Endothelial cell (in vitro differentiated cells): ENCODE results near the gene RNF167. TPM values are rescaled to one million over a fixed set of nuclear protein-coding genes. Genes with fewer than 3 reads are reported as not detected.

Source experiments
- DNase-seq: peaks from one replicate; pipeline ENCODE4 v3.0.0; 2021; ENCODE audit warnings: low spot score
- H3K27ac Mint-ChIP-seq: one replicate; pipeline ENCODE4 v1.8.0; 2021; ENCODE audit warnings: mixed read lengths, inconsistent platforms; ENCODE audit not compliant: unreplicated experiment
- H3K27me3 Mint-ChIP-seq: one replicate; pipeline ENCODE4 v1.8.0; 2021; ENCODE audit warnings: mild to moderate bottlenecking, moderate library complexity, mixed read lengths, inconsistent platforms; ENCODE audit not compliant: unreplicated experiment
- H3K36me3 Mint-ChIP-seq: one replicate; pipeline ENCODE4 v1.8.0; 2021; ENCODE audit warnings: mild to moderate bottlenecking, low read depth, mixed read lengths, inconsistent platforms; ENCODE audit not compliant: unreplicated experiment
- H3K4me1 Mint-ChIP-seq: one replicate; pipeline ENCODE4 v1.8.0; 2021; ENCODE audit warnings: mild to moderate bottlenecking, mixed read lengths, inconsistent platforms; ENCODE audit not compliant: unreplicated experiment
- H3K4me3 Mint-ChIP-seq: one replicate; pipeline ENCODE4 v1.8.0; 2021; ENCODE audit warnings: mild to moderate bottlenecking, mixed read lengths, inconsistent platforms; ENCODE audit not compliant: unreplicated experiment
- H3K9me3 Mint-ChIP-seq: one replicate; pipeline ENCODE4 v1.8.0; 2021; ENCODE audit warnings: mixed read lengths, inconsistent platforms; ENCODE audit not compliant: unreplicated experiment
- CTCF ChIP-seq: fragments of 200-600 bp; sonication (generic); IDR thresholded peaks from one replicate; pipeline ENCODE4 v1.5.0; 2021; ENCODE audit warnings: antibody characterized with exemption; ENCODE audit not compliant: unreplicated experiment
- total RNA-seq: library from RNA; stranded (reverse); fragmentation: NEBNext Ultra II Directional; extraction: Animal tissue kit (Norgen Biotek cat#: 25700); gene quantifications from one replicate; pipeline ENCODE4 v1.2.1, GENCODE V29; 2021; ENCODE audit not compliant: unreplicated experiment

RNF167 gene
- total RNA-seq, 1 donor from 2014 or later = 92.3 TPM

- Mint-ChIP-seq H3K27ac (peak overlapping the region; percentile 94), H3K36me3 (peaks cover 26% of the 10 kb centered on the region), H3K4me3 (peak overlapping the region; percentile 96), H3K27me3 (peaks cover 28% of the 10 kb centered on the region), H3K4me1 (peaks cover 36% of the 10 kb centered on the region), H3K9me3 (no peaks in the 10 kb centered on the region)
- DNase-seq = peak; percentile 54
- TF ChIP-seq CTCF = no peak
These were observed 7.5 kb downstream of the RNF167 start for GRCh38 chr17:4947411-4948165.

- peaks cover 40% of the 10 kb centered on the region for H3K4me1 Mint-ChIP-seq
- peaks cover 26% of the 10 kb centered on the region for H3K27me3 Mint-ChIP-seq
- H3K9me3 Mint-ChIP-seq = no peaks in the 10 kb centered on the region
- peak within 1 kb of the TSS; percentile 94 for H3K27ac Mint-ChIP-seq
- DNase-seq = peak; percentile 78
- H3K4me3 Mint-ChIP-seq = peak within 1 kb of the TSS; percentile 96
- peaks cover 20% of the 10 kb centered on the region for H3K36me3 Mint-ChIP-seq
- TF ChIP-seq CTCF = no peak
These were observed 8.3 kb downstream of the RNF167 start, which contains the start of gene PFN1 for GRCh38 chr17:4948166-4948930. PFN1 (minus strand) TSS chr17:4948530; CDS start chr17:4948394, 136 bp downstream.

- H3K9me3 Mint-ChIP-seq = no peaks in the 10 kb centered on the region
- H3K4me1 Mint-ChIP-seq = peaks cover 44% of the 10 kb centered on the region
- H3K4me3 Mint-ChIP-seq = peak overlapping the region; percentile 96
- peak; percentile 83 for DNase-seq
- peaks cover 30% of the 10 kb centered on the region for H3K27me3 Mint-ChIP-seq
- H3K27ac Mint-ChIP-seq = peak overlapping the region; percentile 13
- no peak for TF ChIP-seq CTCF
- H3K36me3 Mint-ChIP-seq = peaks cover 22% of the 10 kb centered on the region
These were observed 8.9 kb downstream of the RNF167 start for GRCh38 chr17:4948931-4949320.

GRCh38 chr17:4949321-4950074, 9.4 kb downstream of the RNF167 start:
- Mint-ChIP-seq H3K4me1 (peaks cover 46% of the 10 kb centered on the region), H3K27me3 (peaks cover 31% of the 10 kb centered on the region), H3K36me3 (peaks cover 24% of the 10 kb centered on the region), H3K4me3 (peak overlapping the region; percentile 83), H3K9me3 (no peaks in the 10 kb centered on the region), H3K27ac (peak overlapping the region; percentile 13)
- TF ChIP-seq CTCF = no peak
- DNase-seq = peak; percentile 55
